ENCODE results near the gene C2orf81.
"Not testable (repeated sequence)": the region's sequence is repeated elsewhere in the genome, so short reads cannot be mapped to it uniquely, and the experiment has no call there.

C2orf81 gene

DNA sequence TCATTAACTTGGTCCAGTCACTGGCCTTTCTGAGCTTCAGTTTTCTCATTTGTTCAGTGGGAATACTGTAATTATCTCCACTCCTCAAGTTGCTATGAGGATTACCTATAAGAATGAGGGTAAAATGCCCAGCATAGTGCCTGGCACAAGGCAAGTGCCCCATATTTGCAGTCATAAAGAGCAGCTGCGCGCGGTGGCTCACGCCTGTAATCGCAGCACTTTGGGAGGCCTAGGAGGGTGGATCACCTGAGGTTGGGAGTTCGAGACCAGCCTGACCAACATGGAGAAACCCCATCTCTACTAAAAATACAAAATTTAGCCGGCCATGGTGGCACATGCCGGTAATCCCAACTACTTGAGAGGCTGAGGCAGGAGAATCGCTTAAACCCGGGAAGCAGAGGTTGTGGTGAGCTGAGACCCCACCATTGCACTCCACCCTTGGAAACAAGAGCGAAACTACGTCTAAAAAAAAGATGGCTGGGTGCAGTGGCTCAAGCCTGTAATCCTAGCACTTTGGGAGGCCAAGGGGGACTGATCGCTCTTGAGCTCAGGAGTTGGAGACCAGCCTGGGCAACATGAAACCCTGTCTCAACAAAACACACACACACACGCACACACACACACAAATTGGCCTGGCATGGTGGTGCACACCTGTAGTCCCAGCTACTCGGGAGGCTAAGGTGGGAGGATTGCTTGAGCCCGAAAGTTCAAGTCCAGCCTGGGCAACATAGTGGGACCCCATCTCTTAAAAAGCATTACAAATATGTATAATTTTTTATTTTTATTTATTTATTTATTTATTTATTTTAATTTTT lies 21.3 kb upstream of the C2orf81 start:
- not testable (repeated sequence) for DNase-seq

DNA sequence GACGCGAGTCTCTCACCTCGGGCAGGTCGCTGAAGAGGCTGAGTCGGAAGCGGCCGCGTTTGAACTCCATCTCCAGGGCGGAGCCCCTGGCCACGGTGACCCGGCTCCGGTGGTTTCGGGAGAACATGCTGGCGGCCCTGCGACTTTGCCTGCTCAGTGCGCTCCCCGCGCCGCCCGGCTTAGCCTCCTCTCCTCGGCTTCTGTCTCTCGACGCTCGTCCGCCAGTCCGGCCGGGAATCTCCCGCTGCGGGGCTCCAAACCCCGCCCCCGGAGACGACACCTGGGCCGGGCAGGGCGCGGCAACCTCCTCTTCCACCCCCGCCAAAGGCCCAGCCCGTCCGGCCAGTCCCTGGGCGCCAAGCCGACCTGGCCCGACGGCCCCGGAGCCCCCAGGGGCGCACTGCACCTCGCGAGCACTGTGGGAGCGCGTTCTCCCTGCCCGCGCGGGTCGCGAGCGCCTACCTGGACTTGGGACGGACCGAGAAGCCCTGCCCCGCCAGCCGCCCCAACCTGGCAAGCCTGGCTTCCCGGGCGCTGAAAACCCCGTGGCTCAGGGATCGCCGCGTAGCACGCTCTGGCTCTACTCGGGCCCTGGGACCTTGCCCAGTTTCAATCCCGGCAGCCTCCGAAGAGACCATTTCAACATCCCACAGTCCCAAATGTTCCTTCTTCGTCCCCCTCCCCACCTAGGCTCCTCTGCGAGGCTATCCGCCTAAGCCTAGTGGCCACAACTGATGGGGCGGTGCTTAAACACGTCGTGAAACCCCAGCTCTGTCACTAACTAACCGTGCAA lies 20.5 kb upstream of the C2orf81 start, which contains the start of gene RTKN:
Gene RTKN, minus strand, starts transcription at position 248 of the 793 bp plus-strand sequence. Its CDS starts 121 bp downstream, at position 127.
- no peak for DNase-seq

DNA sequence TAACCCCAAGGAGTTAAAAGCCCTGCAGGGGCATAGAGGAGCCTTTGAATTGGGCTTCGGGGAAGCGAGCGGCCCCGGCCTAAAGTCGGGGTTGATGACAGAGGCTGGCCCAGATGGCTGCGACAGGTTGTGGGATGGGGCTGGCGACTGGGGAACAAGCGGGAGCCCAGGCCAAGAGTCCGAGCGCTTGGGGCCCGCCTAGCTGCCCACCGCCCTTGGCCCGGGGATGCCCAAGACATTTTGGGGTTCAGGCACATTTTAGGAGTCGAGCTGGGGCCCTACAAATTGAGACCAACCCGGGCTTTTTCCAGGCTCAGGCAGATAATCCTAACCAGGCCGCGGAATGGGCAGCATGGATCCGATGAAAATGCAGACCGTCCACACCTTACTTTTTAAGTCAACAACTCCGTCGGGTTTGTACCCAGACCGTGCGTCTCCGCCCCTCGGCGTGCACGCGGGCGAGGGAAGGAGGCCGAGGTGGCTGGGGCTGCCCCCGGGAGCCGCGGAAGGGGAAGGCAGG lies 19.8 kb upstream of the C2orf81 start:
- no peak for DNase-seq

DNA sequence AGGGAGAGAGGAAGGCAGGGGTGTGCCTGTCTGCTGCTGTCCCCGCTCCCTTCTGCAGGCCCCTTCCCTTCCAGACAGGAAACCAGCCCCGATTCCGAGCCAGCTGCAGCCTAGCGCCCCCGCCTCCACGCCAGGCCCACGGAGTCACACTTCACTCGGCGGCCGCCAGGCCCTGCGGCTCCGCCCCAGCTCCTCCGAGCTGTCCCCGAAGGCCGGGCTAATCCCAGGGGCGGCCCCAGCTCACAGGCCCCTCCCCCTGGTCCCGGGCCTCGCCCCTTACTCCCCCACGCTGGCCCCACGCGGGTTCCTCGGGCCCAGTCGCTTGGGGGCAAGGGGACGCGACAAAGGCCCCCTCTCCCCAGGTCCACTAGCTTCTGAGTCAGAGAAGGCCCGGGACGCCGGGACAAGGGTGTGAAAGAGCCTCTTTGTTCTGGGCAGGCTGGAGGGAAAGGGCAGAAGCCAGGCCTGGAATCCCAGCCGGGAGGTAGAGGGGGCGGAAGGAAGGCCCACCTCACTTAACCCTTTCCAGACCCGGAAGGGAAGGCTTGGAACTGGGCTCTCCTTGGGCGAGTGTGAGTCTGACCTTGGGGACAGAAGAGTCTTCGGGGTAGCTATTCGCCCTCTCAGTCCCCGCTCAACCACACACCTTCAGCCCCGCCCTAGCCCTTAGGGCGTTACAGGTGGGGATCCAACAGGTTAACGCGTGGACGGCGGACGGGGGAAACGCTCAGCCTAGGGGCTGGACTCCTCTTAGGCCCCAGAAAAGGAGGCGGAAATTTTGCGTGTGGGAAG lies 19.2 kb upstream of the C2orf81 start:
- no peak for DNase-seq

DNA sequence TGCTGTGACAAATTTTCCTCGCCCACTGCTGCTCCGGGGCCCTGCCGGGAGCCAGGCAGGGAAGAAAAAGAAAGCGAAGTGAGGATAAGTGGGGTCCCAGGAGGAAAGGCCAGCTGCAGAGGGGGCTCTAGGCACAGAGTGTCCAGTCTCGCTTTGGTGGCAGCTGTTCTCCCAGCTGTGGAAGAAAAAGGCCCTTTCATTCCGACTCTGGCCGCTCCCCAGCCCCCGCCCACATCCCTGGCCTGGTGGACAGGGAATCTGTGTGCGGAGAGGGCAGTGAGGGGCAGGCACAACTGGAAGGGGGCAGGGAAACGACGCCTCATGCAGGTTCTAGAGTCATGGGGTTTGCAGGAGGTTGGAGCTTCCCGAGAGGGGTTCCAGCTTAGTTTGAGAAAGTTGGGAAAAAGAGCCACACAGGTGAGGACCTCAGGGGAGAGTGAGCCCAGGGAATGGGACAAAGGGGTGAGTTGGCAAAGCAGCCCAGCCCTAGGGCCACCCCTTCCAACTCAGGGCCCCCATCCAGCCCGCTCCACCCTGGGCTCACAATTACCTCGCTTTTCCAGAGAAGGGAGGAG lies 18.5 kb upstream of the C2orf81 start:
- DNase-seq: no peak

DNA sequence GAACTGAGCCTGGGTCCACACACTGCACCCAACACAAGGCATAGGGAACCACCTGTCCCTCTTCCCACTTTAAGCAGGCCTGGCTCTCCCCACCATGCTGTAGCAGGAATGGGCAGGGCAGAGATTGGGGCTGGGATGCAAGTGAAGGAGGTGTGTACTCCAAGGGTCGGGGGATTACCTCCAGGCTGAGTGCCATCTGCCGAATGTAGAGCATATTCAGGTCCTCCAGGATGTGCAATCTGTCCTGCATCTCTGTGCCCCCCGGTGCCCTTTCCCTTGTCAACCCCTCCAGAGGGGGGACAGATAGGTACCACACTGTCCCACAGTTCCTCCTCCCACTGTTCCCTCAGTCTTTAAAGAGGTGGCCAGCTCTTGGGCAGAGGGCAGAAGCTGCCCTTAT lies 18.0 kb upstream of the C2orf81 start:
- DNase-seq: no peak

DNA sequence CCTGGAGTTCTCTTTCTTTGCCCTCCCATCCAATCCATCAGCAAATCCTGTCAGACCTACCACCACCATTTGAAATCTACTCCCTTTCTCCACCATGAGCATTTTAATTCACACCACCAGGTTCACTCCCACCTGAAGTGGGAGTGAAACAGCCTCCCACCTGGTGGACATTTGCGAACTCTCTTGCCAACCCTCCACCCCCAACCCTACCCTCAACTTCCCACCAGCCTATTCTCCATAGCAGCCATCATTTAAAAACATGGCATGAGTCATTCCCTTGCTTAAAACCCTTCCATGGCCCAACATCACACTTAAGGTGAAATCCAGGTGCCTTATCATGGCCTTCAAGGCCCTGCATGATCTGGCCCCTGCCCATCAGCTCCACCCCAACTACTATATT lies 16.8 kb upstream of the C2orf81 start:
- DNase-seq: no peak

DNA sequence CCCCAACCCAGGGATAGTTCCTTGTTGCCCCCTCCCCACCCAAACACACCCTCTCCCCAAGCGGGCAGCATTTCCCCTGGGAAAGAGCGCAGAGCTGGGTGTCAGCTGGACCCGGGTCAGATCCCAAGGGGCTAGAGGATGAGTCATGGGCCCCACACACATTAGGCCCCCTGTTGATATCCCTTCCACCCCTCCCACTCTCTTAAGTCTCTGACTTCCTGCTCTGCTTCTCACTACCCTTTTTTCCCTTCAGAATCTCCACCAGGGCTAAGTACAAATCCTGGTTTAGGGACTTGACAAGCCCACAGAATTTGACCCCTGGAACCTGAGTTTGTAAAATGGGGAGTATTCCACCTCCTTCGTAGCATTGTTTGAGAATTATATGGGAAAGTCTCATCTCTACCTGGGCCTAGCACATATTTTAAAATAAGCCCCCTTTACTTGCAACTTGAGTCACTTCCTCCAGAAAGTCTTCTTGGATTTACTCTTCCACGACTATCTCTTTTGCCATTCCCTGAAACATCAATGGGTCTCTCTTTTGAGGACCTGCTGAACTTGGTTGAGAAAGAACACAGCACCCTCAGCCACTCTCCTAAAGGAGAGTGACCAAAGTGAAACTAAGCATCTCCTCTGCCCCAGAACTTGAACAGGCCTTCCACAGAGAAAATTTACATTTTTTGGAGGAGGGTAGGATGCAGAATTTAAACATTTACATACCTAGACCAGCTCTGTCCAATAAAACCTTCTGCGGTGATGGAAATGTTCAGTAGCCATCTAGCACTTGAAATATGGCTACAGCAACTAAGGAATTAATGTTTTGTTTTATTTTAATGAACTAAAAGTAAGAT lies 15.7 kb upstream of the C2orf81 start:
- DNase-seq: no peak

DNA sequence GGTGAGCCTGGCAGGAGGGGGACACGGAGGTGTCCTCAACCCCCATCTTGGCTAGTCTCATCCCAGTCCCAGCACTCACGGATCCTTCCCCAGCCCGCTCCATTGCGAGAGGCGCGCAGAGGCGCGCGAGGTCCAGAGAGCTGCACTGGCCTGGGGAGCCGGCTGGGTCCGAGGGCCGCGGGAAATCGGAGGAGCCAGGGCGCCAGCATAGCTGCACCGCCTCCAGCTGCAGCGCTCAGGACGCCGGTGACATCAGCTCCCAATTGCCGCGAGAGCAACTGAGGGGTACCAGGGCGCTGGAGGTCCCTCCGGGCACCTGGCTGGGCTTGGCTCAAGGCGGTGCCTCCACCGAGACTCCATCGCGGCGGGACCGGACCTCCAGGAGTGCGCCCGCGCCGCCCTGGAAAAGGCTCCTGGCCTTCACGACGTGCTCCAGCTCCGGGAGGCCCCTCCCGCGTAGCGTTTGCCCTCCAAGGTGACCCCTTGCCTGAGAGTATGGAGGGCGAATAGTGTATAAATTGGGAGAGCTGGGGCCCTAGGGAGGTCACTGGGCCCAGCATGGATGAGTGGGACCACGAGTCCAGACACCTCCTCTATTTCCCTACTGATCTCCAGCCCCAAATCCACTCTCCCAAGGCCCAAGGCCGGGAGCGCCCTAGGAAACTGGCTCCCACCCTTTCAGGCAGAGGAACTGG lies 14.8 kb upstream of the C2orf81 start:
- DNase-seq: no peak

DNA sequence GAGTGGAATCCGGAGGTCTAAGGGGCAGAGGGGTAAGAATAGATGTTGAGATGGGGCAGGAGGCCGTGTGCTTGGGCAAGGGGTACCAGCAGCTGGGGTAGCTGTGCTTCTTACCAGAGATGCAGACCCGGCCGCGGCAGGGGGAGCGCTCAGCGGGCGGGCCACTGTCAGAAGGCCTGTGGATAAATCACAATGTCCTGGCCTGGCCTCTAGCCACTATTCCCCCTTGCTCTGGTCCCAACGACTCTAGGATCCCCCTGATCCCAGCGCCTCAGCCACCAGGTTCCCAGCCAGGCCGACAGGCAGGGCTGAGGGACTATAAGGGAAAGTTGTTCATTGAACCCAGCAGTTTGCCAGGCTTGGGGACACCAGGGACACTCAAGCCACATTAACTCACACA lies 9.1 kb upstream of the C2orf81 start:
- no peak for DNase-seq

DNA sequence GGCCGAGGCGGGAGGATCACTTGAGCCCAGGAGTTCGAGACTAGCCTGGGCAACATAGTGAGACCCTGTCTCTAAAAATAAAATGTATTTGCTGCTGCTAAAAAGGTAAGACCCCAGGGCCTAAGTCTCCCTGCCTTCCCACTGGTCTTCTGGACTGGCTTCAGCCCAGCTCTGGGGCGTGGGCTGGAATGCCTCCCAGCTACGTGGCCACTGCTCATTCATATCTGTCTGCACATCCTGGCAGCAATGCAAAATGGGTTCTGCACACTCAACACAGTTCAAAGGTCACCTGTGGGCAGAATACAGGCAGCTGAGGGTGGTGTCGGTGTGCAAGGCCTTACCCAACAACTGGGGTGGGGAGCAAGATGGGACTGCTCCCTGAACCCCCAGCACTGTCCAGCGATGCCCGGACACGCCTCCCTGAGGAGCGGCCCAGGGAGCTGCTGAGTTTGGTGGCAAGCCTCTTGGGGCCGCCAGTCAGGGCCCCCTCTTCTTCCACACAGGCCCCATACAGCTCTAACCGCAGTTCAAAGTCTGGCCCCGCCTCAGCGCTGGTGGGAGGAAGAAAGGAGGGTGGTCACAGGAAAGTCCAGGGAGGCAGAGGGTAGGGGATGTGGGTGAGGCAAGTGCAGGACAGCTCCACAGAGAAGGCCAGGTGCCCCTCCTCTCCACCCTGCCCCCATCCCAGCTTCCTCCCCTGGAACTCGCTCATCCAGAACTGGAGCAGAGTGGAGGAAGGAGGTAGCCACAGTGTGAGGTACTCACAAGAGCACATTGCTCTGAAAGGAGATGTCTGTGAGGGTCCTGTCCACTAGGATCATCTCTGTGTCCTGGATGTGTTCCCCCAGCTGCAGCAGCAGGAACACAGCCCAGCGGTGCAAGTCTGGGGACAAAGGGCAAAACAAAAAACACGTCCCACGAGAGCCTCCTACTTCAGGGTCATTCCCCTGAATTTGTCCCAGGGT lies 8.3 kb upstream of the C2orf81 start:
- DNase-seq: no peak

DNA sequence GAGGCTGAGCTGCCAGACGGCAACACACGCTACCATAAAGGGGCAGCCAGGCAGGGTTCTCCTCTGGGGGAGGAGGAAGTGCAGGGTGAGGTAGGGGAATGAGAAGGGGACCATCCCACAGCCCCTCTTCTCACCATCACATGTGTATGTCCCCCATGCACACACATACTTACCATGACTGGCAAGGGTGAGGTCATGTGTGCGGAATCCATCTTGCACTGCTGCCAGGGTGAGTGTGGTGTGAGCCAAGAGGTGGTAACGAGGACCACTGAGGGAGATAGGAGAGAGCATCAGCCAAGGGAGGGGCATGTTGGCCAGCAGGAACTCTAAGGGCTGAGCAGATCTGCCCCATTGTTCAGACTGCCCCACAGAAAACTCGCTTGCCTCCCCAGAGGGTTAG lies 7.3 kb upstream of the C2orf81 start:
- no peak for DNase-seq

DNA sequence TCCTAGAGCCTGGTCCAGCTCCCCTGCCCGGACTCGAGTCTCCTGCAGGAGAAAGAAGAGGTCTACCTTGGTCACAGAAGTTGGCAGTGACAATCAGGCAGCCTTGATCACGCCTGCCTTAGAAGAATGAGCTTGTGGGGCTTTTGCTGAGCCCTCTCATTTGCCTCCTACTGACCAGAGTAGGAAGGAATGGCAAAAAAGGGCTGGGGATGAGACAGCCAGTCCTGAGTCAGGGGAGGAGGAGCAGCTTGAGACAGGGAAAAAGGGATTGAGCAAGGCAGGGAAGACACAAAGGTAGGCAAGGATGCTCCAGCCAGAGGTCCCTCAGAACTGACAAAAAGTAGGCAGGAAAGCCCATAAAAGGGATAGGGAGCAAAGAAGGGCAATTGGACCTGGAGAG lies 6.1 kb upstream of the C2orf81 start:
- DNase-seq: no peak

DNA sequence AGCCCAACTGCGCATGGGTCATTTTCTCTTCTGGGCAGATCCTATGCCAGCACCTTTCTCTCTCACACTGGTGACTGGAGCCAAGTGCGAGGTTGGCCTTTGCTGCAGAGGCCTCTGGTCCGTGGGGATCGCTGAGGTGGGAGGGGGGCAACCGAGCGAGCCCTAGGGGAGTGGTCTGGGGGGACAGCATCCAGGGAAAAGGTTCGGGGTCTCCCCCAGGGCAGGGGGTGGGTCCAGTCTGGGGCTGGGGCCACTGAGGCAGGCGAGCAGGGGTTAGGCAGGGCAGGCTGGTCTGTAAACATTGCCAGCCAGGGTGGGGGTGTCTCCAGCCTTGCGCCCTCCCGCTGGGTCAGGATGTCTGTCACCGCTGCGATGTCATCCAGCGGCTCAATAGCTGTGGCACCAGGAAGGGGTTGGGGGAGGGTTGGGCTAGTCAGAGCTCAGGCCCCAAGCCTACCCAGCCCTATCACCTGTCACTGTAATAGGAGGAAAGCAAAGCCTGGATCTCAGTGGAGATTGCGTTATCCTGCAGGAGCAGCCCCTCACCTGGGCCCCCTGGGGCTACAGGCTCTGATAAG lies 4.9 kb upstream of the C2orf81 start:
- no peak for DNase-seq

DNA sequence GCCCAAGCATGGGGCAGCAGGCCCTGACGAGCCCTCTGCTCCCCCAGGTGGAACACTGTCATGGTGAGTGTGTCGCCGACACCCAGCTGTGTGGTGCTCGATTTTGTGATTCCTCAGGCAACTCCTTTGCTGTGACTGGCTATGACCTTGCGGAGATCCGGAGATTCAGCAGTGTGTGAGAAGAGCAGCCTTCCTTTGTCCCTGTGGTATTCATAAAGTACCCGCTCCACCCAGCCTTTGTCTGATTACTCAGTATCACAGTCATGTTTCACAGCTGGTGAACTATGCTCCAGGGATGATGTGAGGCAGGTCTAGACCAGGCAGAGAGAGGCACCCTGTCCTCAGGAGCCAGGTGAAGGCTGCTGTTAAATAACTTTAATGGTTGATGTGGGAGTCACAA lies 4.1 kb upstream of the C2orf81 start:
- DNase-seq: no peak

DNA sequence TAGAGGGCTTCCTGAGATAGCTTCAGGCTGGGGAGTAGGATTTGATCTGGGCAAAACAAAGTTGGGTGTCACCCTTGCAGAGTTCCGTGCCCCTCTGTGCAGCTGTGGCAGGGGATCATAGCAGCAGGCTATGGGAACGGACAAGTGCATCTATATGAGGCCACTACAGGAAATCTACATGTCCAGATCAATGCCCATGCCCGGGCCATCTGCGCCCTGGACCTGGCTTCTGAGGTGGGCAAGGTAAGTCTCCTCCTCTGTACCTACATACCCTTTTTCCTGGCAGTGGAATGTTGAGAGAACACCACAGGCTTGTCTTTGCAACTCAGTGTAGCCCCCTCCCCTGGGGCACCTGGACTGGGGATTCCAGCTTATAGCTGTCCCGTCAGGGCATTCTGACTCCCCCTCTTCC lies 3.6 kb upstream of the C2orf81 start:
- DNase-seq: no peak

DNA sequence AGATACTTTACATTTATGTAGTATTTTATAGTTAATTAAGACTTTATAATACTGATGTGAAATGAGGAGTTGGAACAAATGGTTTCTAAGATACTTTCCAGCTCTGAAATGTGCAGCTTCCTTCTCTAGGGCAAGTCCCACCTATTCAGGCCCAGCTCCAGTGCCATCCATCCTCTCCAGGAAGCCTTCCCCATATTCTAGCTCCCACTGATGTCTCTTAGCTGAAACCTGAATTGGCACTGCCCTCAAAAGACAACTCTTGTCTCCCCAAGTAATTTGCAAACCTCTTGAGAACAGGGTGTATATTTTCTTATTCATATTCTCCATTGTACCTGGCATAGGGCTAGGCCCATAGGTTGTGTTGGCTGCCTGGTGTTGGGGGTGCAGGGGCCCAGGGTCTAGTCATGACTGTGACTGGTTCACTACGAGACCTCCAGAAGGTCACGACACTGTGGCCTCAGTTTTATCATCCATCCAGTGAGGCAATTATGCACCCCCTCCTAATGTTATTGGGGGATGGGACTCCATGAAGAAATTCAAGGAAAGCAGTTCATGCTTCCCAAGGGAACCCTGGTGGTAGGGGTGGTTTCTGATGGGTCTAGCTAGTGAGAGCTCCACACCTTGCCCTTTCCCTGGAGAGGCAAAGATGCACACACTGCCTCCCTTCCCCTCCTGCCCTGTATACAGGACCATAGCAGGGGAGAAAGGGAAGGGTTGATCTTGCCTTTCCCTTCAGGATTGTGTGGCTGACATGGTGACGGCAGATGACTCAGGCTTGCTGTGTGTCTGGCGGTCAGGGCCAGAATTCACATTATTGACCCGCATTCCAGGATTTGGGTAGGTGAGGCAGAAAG lies 2.9 kb upstream of the C2orf81 start:
- DNase-seq: no peak
